Measurements from ENCODE around the gene HDAC4.

HDAC4 gene

DNA sequence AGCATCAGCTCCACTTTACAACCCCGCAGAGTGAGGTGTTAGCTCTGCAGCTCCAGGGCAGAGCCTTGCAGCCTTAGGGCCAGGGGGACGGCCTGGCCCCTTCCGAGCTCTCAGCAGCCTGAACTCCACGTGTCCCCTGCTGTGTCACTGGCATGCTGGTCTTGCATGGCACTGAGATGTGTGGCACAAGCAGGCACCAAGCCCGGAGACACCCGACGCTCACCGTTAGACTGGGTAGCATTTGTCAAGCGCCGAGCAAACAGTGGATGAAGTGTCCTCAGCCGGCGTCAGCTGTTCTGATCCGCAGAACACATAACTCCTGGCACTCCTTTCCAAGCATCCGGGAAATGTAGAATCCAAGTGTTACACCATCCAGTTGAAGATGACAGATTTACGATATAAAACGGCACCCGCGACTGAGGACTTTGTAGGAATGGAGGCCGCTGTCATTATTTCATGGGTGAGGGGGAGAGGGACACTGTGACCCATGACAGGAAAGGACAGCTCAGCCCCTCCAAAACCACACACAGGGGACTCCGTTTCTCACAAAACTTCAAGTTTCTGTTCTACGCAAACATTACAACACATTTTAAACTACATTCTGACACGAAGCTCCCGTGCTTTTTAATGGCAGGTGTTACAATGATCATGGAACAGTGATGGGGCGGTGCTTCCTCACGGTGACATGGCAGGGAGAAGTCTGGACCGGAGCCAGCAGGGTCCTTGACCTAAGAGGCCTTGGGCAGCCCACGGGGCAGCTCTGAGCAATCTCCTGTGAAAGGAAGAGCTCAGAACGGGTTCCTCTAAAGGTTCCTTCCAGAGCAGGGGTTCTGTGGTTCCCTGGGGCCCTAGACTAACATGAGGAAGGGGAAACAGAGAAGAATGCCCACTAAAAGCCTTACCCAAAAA is 89.4 kb downstream of the HDAC4 start:
- Histone ChIP-seq H3K9ac (ENCODE audit: low read length) (no peak overlapping the region), H4K20me1 (ENCODE audit: insufficient read depth, low read length) (no peaks in the 10 kb centered on the region), H2AFZ (ENCODE audit: low read length) (no peak overlapping the region), H3K27me3 (replicated peaks; ENCODE audit: insufficient read depth, low read length) (no peaks in the 10 kb centered on the region), H3K27ac (ENCODE audit: low read length) (no peak overlapping the region), H3K9me2 (replicated peaks; ENCODE audit: insufficient read depth, low read length) (no peaks in the 10 kb centered on the region), H3K4me3 (ENCODE audit: low read length) (no peak overlapping the region), H3K36me3 (replicated peaks; ENCODE audit: insufficient read depth, low read length) (no peaks in the 10 kb centered on the region), H3K4me2 (ENCODE audit: low read depth, low read length) (no peak overlapping the region), H3K4me1 (ENCODE audit: low read length) (no peaks in the 10 kb centered on the region), H3K79me2 (ENCODE audit: low read length) (peaks cover 98% of the 10 kb centered on the region), H3F3A (ENCODE audit: insufficient read depth, low read length) (no peaks in the 10 kb centered on the region), H3K9me3 (replicated peaks; ENCODE audit: insufficient read depth, low read length) (no peaks in the 10 kb centered on the region)
- TF ChIP-seq, protein P1, sequence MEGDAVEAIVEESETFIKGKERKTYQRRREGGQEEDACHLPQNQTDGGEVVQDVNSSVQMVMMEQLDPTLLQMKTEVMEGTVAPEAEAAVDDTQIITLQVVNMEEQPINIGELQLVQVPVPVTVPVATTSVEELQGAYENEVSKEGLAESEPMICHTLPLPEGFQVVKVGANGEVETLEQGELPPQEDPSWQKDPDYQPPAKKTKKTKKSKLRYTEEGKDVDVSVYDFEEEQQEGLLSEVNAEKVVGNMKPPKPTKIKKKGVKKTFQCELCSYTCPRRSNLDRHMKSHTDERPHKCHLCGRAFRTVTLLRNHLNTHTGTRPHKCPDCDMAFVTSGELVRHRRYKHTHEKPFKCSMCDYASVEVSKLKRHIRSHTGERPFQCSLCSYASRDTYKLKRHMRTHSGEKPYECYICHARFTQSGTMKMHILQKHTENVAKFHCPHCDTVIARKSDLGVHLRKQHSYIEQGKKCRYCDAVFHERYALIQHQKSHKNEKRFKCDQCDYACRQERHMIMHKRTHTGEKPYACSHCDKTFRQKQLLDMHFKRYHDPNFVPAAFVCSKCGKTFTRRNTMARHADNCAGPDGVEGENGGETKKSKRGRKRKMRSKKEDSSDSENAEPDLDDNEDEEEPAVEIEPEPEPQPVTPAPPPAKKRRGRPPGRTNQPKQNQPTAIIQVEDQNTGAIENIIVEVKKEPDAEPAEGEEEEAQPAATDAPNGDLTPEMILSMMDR (IDR thresholded peaks at IDR 0.05; ENCODE audit: low read length), result no peak
- no peak for TF ChIP-seq EZH2phosphoT487 (IDR thresholded peaks at IDR 0.05; ENCODE audit: low read length)
- TF ChIP-seq EZH2 (optimal IDR thresholded peaks at IDR 0.05; ENCODE audit: low read depth, low read length), result no peak
- DNase-seq, result no peak

DNA sequence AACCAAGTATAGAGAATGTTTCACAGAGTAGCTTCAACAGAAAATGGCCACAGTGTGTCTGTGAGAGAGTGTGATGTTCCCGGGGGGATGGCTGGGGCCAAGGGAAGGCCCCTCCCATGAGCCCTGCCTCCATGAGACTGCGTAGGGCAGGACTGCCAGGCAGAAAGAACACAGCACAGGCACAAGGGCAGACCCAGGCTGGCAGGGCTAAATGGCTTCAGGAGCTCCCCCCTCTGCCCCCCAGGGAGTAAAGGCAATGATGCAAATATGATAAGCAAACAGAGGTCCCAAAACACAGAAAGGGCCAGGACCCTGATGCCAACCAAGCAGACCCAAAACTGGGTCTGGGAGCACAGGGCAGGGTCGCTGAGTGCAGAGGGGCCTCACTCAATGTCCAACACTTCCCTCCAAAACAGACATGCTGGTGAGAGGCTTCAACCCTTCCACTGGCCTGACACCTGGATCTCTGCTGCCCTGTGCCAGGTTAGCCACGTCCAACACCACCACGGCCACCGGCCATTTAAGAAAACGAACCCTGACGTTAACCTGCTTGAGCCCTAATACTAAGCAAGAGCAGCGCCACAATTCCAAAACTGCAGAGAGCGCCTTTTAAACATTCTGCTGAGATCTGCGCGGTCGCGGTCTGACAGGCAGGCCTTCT is 90.3 kb downstream of the HDAC4 start:
- peaks cover 98% of the 10 kb centered on the region for H3K79me2 ChIP-seq (ENCODE audit: low read length)
- H2AFZ ChIP-seq (ENCODE audit: low read length), result no peak overlapping the region
- no peak for DNase-seq
- no peak overlapping the region for H3K4me2 ChIP-seq (ENCODE audit: low read depth, low read length)
- TF ChIP-seq, protein P1 (IDR thresholded peaks at IDR 0.05; ENCODE audit: low read length), result no peak
- TF ChIP-seq EZH2phosphoT487 (IDR thresholded peaks at IDR 0.05; ENCODE audit: low read length), result no peak
- no peak for TF ChIP-seq EZH2 (optimal IDR thresholded peaks at IDR 0.05; ENCODE audit: low read depth, low read length)
- H3K27me3 ChIP-seq (replicated peaks; ENCODE audit: insufficient read depth, low read length), result no peaks in the 10 kb centered on the region
- no peaks in the 10 kb centered on the region for H4K20me1 ChIP-seq (ENCODE audit: insufficient read depth, low read length)
- no peak overlapping the region for H3K4me3 ChIP-seq (ENCODE audit: low read length)
- H3F3A ChIP-seq (ENCODE audit: insufficient read depth, low read length), result no peaks in the 10 kb centered on the region
- H3K27ac ChIP-seq (ENCODE audit: low read length), result no peak overlapping the region
- no peak overlapping the region for H3K9ac ChIP-seq (ENCODE audit: low read length)
- H3K9me3 ChIP-seq (replicated peaks; ENCODE audit: insufficient read depth, low read length), result no peaks in the 10 kb centered on the region
- no peaks in the 10 kb centered on the region for H3K4me1 ChIP-seq (ENCODE audit: low read length)
- no peaks in the 10 kb centered on the region for H3K9me2 ChIP-seq (replicated peaks; ENCODE audit: insufficient read depth, low read length)
- no peaks in the 10 kb centered on the region for H3K36me3 ChIP-seq (replicated peaks; ENCODE audit: insufficient read depth, low read length)

DNA sequence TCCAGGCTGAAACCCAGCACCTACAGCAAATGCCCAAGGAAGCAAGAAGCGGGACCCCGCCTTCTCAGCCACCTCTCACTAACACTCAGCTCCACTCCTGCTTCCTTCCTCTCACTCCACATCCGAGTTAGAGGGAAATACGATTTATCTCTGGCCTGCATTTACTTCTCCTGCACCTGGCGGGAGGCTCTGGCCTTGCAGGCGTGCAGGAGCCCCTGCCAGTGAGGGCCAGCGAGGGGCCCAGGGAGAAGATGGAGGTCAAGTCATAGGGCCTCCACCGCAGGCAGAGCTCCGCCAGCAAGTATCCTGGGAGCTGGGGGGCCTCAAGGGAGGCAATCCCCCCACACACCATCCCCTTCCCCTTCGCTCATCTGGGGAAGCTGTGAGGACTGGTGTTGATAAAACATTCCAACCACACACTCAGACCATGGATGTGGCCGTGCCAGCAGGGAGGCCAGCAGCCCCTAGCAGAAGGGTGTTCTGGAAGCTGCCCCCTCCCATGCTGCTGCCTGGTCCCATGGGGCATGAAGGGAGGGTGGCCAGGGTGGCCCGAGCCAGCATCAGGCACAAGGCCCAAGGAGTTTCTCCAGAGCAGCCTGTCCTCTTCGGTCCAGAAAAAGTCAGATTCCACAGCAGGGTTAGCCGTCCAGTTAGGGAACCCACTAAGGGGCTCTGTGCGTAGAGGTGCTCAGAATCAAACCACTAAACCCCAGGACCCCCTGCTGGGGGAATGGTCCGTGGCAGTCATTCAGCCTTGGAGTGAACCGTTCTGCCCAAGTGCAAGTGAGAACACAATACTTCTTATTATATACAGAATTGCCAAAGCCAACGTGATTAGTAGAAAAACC is 91.2 kb downstream of the HDAC4 start:
- H2AFZ ChIP-seq (ENCODE audit: low read length), result no peak overlapping the region
- no peaks in the 10 kb centered on the region for H3K9me2 ChIP-seq (replicated peaks; ENCODE audit: insufficient read depth, low read length)
- no peak for DNase-seq
- H3K4me2 ChIP-seq (ENCODE audit: low read depth, low read length), result no peak overlapping the region
- H3K4me1 ChIP-seq (ENCODE audit: low read length), result no peaks in the 10 kb centered on the region
- H3K9me3 ChIP-seq (replicated peaks; ENCODE audit: insufficient read depth, low read length), result no peaks in the 10 kb centered on the region
- no peaks in the 10 kb centered on the region for H3K36me3 ChIP-seq (replicated peaks; ENCODE audit: insufficient read depth, low read length)
- peaks cover 95% of the 10 kb centered on the region for H3K79me2 ChIP-seq (ENCODE audit: low read length)
- no peaks in the 10 kb centered on the region for H4K20me1 ChIP-seq (ENCODE audit: insufficient read depth, low read length)
- H3F3A ChIP-seq (ENCODE audit: insufficient read depth, low read length), result no peaks in the 10 kb centered on the region
- TF ChIP-seq EZH2phosphoT487 (IDR thresholded peaks at IDR 0.05; ENCODE audit: low read length), result no peak
- TF ChIP-seq, protein P1 (IDR thresholded peaks at IDR 0.05; ENCODE audit: low read length), result no peak
- TF ChIP-seq EZH2 (optimal IDR thresholded peaks at IDR 0.05; ENCODE audit: low read depth, low read length), result no peak
- no peaks in the 10 kb centered on the region for H3K27me3 ChIP-seq (replicated peaks; ENCODE audit: insufficient read depth, low read length)
- H3K4me3 ChIP-seq (ENCODE audit: low read length), result no peak overlapping the region
- no peak overlapping the region for H3K9ac ChIP-seq (ENCODE audit: low read length)
- no peak overlapping the region for H3K27ac ChIP-seq (ENCODE audit: low read length)
